Thyroid gland (tissue), 4 donors: Measurements from ENCODE around the gene GREB1.

Source experiments
- CTCF ChIP-seq, 6 experiments: fragments of 200-600 bp in 3 of 6; fragments of 450-650 bp in 3 of 6; sonication (generic) in 3 of 6; IDR thresholded peaks; one replicate each; pipeline ENCODE4 v1.5.1; 2016 to 2019; ENCODE audit warnings: antibody characterized with exemption in 6 of 6, mild to moderate bottlenecking in 2 of 6, inconsistent platforms in 1 of 6, moderate library complexity in 1 of 6
- POLR2A ChIP-seq, 2 donors: fragments of 450-650 bp; IDR thresholded peaks; one replicate each; pipeline ENCODE4 v1.6.1; 2017; ENCODE audit warnings: antibody characterized with exemption in 2 of 2, mild to moderate bottlenecking in 2 of 2, moderate library complexity in 1 of 2

- TF ChIP-seq CTCF (IDR thresholded peaks at IDR 0.05) (no peak), POLR2A (IDR thresholded peaks at IDR 0.05) (no peak)
These were observed 20.5 kb upstream of the GREB1 start for GRCh38 chr2:11513319-11513718.
